Activated CD4-positive, alpha-beta memory T cell treated with anti-CD3 and anti-CD28 coated beads for 36 hours (primary cell): ENCODE results near the gene IL24. TPM values are rescaled to one million over a fixed set of nuclear protein-coding genes. Genes with fewer than 3 reads are reported as not detected.
"Not testable (repeated sequence)": the region's sequence is repeated elsewhere in the genome, so short reads cannot be mapped to it uniquely, and the experiment has no call there.

Experiments used
- CTCF ChIA-PET: fragments of 350-600 bp; sonication (Branson Sonifier 250); formaldehyde crosslinking; loops from one replicate; lab custom pipeline; 2021; ENCODE audit warnings: antibody characterized with exemption, inconsistent platforms; lab: Charles Lee
- POLR2A ChIA-PET: fragments of 350-600 bp; sonication (Branson Sonifier 250); formaldehyde crosslinking; loops from one replicate; lab custom pipeline; 2021; ENCODE audit warnings: antibody characterized with exemption; lab: Charles Lee
- DNase-seq: peaks from one replicate; pipeline ENCODE4 v3.0.0-alpha.2; 2020
- H3K27ac Mint-ChIP-seq: one replicate; pipeline ENCODE4 v1.8.0; 2021; ENCODE audit warnings: mixed read lengths
- H3K27me3 Mint-ChIP-seq: one replicate; pipeline ENCODE4 v1.8.0; 2021; ENCODE audit warnings: mixed read lengths
- H3K36me3 Mint-ChIP-seq: one replicate; pipeline ENCODE4 v1.8.0; 2021; ENCODE audit warnings: mixed read lengths
- H3K4me1 Mint-ChIP-seq: one replicate; pipeline ENCODE4 v1.8.0; 2021; ENCODE audit warnings: low read depth, mixed read lengths
- H3K4me3 Mint-ChIP-seq: one replicate; pipeline ENCODE4 v1.8.0; 2021; ENCODE audit warnings: mild to moderate bottlenecking, mixed read lengths
- H3K9me3 Mint-ChIP-seq: one replicate; pipeline ENCODE4 v1.8.0; 2021; ENCODE audit warnings: mixed read lengths
- intact Hi-C: fragments of 100-400 bp; cut with micrococcal nuclease; formaldehyde crosslinking; loops from one replicate; pipeline ENCODE4 v1.15.1; 2023
- total RNA-seq, 2 experiments: library from RNA; stranded (reverse); gene quantifications; one replicate each; pipeline ENCODE4 v1.2.3, GENCODE V29; 2021

The IL24 gene
- total RNA-seq: 10 to 100 TPM in 1 of 2 experiments, 1 to 10 TPM in 1; 9.8 to 10.0 TPM

- DNase-seq: peak; percentile 87
- H3K36me3 Mint-ChIP-seq: peaks cover 9% of the 10 kb centered on the region
Measured at GRCh38 chr1:206897175-206897574, at the start of gene IL24. Gene IL24 (plus strand): TSS chr1:206897443. CDS start chr1:206897833, 390 bp downstream.

GRCh38 chr1:206847946-206848345, 49.3 kb upstream of the IL24 start:
- CTCF ChIA-PET: interaction anchor here (0.9 to 1.5 kb wide), 2 partner anchors 17 to 113 kb away, joined by 3 read pairs; partner anchors contain the start of gene IL20
- Mint-ChIP-seq H3K36me3 (no peaks in the 10 kb centered on the region), H3K27ac (no peak overlapping the region), H3K4me3 (no peak overlapping the region), H3K4me1 (no peaks in the 10 kb centered on the region), H3K27me3 (peaks cover 20% of the 10 kb centered on the region), H3K9me3 (peaks cover 5% of the 10 kb centered on the region)
- DNase-seq: no peak
- intact Hi-C loops: no loop called here
- POLR2A ChIA-PET: no interaction called here

More at GRCh38 chr1:206897175-206897574, at the start of gene IL24:
- POLR2A ChIA-PET: interaction anchor here (0.7 to 2.1 kb wide), 6 partner anchors 8 to 21 kb away, joined by 3 to 15 read pairs (median 3); no protein-coding TSS in a partner anchor
- Mint-ChIP-seq H3K4me3 (peak within 1 kb of the TSS; percentile 74), H3K27ac (peak within 1 kb of the TSS; percentile 88), H3K4me1 (peaks cover 72% of the 10 kb centered on the region), H3K9me3 (no peaks in the 10 kb centered on the region), H3K27me3 (peaks cover 2% of the 10 kb centered on the region)
- CTCF ChIA-PET: interaction anchor here (0.7 to 7.5 kb wide), 11 partner anchors 8 to 170 kb away, joined by 3 to 46 read pairs (median 6); no protein-coding TSS in a partner anchor
- intact Hi-C loops: loop anchor here (1.0 to 10.0 kb wide), 4 partner anchors 8 to 392 kb away; partner anchors contain the start of gene RASSF5

- peaks cover 20% of the 10 kb centered on the region for H3K27me3 Mint-ChIP-seq
- no peaks in the 10 kb centered on the region for H3K36me3 Mint-ChIP-seq
- POLR2A ChIA-PET: no interaction called here
- no peaks in the 10 kb centered on the region for H3K4me1 Mint-ChIP-seq
- no peak overlapping the region for H3K4me3 Mint-ChIP-seq
- H3K9me3 Mint-ChIP-seq: peaks cover 11% of the 10 kb centered on the region
- intact Hi-C loops: no loop called here
- no peak for DNase-seq
- CTCF ChIA-PET: interaction anchor here (1.3 kb wide), 2 partner anchors 14 to 85 kb away, joined by 3 to 7 read pairs; partner anchors contain the start of gene IL20
- no peak overlapping the region for H3K27ac Mint-ChIP-seq
Measured at GRCh38 chr1:206850401-206850800, 46.8 kb upstream of the IL24 start.

GRCh38 chr1:206851341-206852010, 45.8 kb upstream of the IL24 start:
- Mint-ChIP-seq H3K27me3 (peaks cover 20% of the 10 kb centered on the region), H3K4me1 (peaks cover 2% of the 10 kb centered on the region), H3K36me3 (no peaks in the 10 kb centered on the region), H3K4me3 (no peak overlapping the region), H3K27ac (no peak overlapping the region), H3K9me3 (peaks cover 11% of the 10 kb centered on the region)
- ChIA-PET CTCF (interaction anchor here (1.3 kb wide), 2 partner anchors 13 to 84 kb away, joined by 3 to 7 read pairs; partner anchors contain the start of gene IL20), POLR2A (no interaction called here)
- intact Hi-C loops: no loop called here
- DNase-seq: no peak

GRCh38 chr1:206852662-206853061, 44.6 kb upstream of the IL24 start:
- H3K4me3 Mint-ChIP-seq, H3K27ac Mint-ChIP-seq, CTCF ChIA-PET, H3K36me3 Mint-ChIP-seq, POLR2A ChIA-PET, DNase-seq, intact Hi-C loops: not testable (repeated sequence)
- Mint-ChIP-seq H3K27me3 (peaks cover 20% of the 10 kb centered on the region), H3K4me1 (peaks cover 12% of the 10 kb centered on the region), H3K9me3 (peaks cover 11% of the 10 kb centered on the region)

GRCh38 chr1:206853696-206854095, 43.5 kb upstream of the IL24 start:
- H3K27ac Mint-ChIP-seq, H3K4me3 Mint-ChIP-seq, POLR2A ChIA-PET, intact Hi-C loops, DNase-seq, H3K36me3 Mint-ChIP-seq: not testable (repeated sequence)
- Mint-ChIP-seq H3K4me1 (peaks cover 14% of the 10 kb centered on the region), H3K27me3 (peaks cover 17% of the 10 kb centered on the region), H3K9me3 (peaks cover 11% of the 10 kb centered on the region)
- CTCF ChIA-PET: interaction anchor here (0.6 to 1.6 kb wide), 3 partner anchors 44 to 119 kb away, joined by 3 to 4 read pairs (median 4); no protein-coding TSS in a partner anchor

GRCh38 chr1:206854401-206855129, 42.7 kb upstream of the IL24 start:
- Mint-ChIP-seq H3K9me3 (peaks cover 11% of the 10 kb centered on the region), H3K4me1 (peaks cover 21% of the 10 kb centered on the region), H3K27ac (no peak overlapping the region), H3K27me3 (peaks cover 12% of the 10 kb centered on the region), H3K36me3 (no peaks in the 10 kb centered on the region), H3K4me3 (no peak overlapping the region)
- intact Hi-C loops: loop anchor here (5.0 kb wide), 1 partner anchor 648 kb away; no protein-coding TSS in a partner anchor
- POLR2A ChIA-PET: no interaction called here
- DNase-seq: no peak
- CTCF ChIA-PET: interaction anchor here (0.5 to 6.1 kb wide), 6 partner anchors 10 to 120 kb away, joined by 3 to 53 read pairs (median 4); partner anchors contain the start of gene IL20

GRCh38 chr1:206855859-206856258, 41.4 kb upstream of the IL24 start:
- CTCF ChIA-PET: interaction anchor here (1.3 to 6.1 kb wide), 5 partner anchors 9 to 121 kb away, joined by 3 to 53 read pairs (median 9); partner anchors contain the start of gene IL20
- no peak overlapping the region for H3K27ac Mint-ChIP-seq
- no peak overlapping the region for H3K4me3 Mint-ChIP-seq
- no peaks in the 10 kb centered on the region for H3K36me3 Mint-ChIP-seq
- peaks cover 11% of the 10 kb centered on the region for H3K9me3 Mint-ChIP-seq
- peaks cover 5% of the 10 kb centered on the region for H3K27me3 Mint-ChIP-seq
- POLR2A ChIA-PET: no interaction called here
- intact Hi-C loops: loop anchor here (2.0 to 5.0 kb wide), 2 partner anchors 57 to 646 kb away; no protein-coding TSS in a partner anchor
- H3K4me1 Mint-ChIP-seq: peaks cover 22% of the 10 kb centered on the region
- no peak for DNase-seq

- Mint-ChIP-seq H3K9me3 (peaks cover 11% of the 10 kb centered on the region), H3K4me3 (no peak overlapping the region), H3K4me1 (peaks cover 22% of the 10 kb centered on the region), H3K27ac (peak overlapping the region; percentile 1), H3K27me3 (no peaks in the 10 kb centered on the region), H3K36me3 (no peaks in the 10 kb centered on the region)
- intact Hi-C loops: loop anchor here (2.0 to 5.0 kb wide), 2 partner anchors 56 to 645 kb away; no protein-coding TSS in a partner anchor
- ChIA-PET POLR2A (no interaction called here), CTCF (interaction anchor here (0.6 to 6.1 kb wide), 14 partner anchors 16 to 190 kb away, joined by 3 to 53 read pairs (median 3); partner anchors contain the start of gene FCMR)
- peak; percentile 38 for DNase-seq
Measured at GRCh38 chr1:206856674-206857464, 40.4 kb upstream of the IL24 start.

GRCh38 chr1:206859082-206859521, 38.1 kb upstream of the IL24 start:
- no peak overlapping the region for H3K4me3 Mint-ChIP-seq
- peaks cover 5% of the 10 kb centered on the region for H3K27me3 Mint-ChIP-seq
- DNase-seq: no peak
- peaks cover 22% of the 10 kb centered on the region for H3K4me1 Mint-ChIP-seq
- H3K9me3 Mint-ChIP-seq: no peaks in the 10 kb centered on the region
- POLR2A ChIA-PET: interaction anchor here (1.1 kb wide), 1 partner anchor 47 kb away, joined by 3 read pairs; no protein-coding TSS in a partner anchor
- no peaks in the 10 kb centered on the region for H3K36me3 Mint-ChIP-seq
- H3K27ac Mint-ChIP-seq: no peak overlapping the region
- intact Hi-C loops: loop anchor here (5.0 kb wide), 1 partner anchor 643 kb away; no protein-coding TSS in a partner anchor
- CTCF ChIA-PET: interaction anchor here (0.6 to 6.1 kb wide), 8 partner anchors 42 to 938 kb away, joined by 3 to 53 read pairs (median 6); partner anchors contain the start of gene DYRK3
